Measurements from ENCODE around the gene HSPH1. TPM values are rescaled to one million over a fixed set of nuclear protein-coding genes. Genes with fewer than 3 reads are reported as not detected.
A peak's percentile ranks its signal among the peaks of the same experiment; 100 is the strongest.

The HSPH1 gene
- total RNA-seq, 2 experiments from 2014 or later = 214 TPM

DNA sequence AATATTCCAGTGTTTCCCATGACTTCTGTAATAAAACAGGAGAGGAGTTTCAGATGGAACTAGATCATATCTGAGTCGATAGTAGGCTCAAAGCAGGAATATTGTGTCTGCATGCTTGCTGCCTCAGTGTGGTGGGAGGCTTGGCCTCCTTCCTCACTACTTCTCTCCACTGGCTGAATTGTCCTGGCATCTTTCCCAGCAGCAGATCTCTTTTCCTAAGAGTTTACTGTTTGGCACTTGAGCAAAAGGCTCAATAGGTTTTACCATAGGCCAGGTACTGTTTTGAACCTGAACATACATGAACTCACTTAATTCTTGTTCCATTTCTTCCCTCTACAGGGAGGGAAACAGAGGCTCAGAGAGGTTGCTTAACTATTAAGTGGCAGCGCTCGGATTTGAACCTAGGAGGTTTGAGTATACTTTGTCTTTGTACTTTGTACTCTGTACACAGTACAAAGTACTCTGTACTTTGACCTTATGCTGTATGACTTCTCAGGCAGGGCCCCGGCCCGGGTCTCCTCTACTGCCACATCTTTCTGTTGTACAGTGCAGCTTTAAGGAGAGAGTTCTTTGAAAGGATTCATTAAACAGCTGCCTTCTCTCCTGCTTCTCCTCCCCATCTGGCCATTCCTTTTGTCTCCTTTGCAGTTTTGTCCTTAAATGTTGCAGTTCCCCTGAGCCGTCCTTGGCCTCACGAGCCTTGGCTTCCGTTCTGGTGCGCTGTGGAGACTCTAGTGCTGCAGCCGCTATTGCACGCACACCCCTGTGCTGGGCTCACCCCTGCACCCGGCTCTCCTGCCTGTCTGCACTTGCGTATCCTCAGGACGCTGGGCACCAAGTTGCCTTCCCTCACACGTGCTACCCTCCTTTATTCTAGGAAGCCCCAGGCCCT is 46.2 kb upstream of the HSPH1 start:
- peaks cover 18% of the 10 kb centered on the region for H3K4me1 Mint-ChIP-seq (ENCODE audit: low read depth)
- H3K4me3 Mint-ChIP-seq = no peak overlapping the region
- DNase-seq (no peak), ATAC-seq (no peak)
- ChIA-PET CTCF (no interaction called here), POLR2A (no interaction called here)
- no peaks in the 10 kb centered on the region for H3K27me3 Mint-ChIP-seq
- intact Hi-C loops (cut with micrococcal nuclease) = no loop called here
- no peak overlapping the region for H3K27ac Mint-ChIP-seq
- H3K9me3 Mint-ChIP-seq = no peaks in the 10 kb centered on the region
- H3K36me3 Mint-ChIP-seq (ENCODE audit: low read depth) = no peaks in the 10 kb centered on the region
- TF ChIP-seq, protein P1, sequence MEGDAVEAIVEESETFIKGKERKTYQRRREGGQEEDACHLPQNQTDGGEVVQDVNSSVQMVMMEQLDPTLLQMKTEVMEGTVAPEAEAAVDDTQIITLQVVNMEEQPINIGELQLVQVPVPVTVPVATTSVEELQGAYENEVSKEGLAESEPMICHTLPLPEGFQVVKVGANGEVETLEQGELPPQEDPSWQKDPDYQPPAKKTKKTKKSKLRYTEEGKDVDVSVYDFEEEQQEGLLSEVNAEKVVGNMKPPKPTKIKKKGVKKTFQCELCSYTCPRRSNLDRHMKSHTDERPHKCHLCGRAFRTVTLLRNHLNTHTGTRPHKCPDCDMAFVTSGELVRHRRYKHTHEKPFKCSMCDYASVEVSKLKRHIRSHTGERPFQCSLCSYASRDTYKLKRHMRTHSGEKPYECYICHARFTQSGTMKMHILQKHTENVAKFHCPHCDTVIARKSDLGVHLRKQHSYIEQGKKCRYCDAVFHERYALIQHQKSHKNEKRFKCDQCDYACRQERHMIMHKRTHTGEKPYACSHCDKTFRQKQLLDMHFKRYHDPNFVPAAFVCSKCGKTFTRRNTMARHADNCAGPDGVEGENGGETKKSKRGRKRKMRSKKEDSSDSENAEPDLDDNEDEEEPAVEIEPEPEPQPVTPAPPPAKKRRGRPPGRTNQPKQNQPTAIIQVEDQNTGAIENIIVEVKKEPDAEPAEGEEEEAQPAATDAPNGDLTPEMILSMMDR (IDR thresholded peaks at IDR 0.05) = no peak

DNA sequence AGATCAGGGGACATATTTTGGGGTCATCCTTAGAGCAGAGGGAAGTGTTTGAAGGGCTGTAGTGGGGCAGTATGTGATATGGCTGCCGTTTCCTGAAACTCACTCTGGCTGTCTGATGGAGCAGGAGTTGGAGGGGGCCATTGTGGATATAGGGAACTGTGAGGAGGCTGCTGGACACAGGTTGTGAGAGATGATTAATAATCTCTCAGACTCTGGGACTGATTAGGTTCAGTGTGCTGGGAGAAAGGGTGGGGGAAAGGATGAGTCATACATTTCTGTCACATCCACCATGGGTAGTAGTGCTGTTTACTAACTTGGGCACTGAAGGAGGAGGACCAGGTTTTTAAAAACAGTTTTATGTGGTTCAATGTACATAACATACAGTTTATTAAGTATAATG is 42.9 kb upstream of the HSPH1 start:
- CTCF ChIA-PET = no interaction called here
- intact Hi-C loops (cut with micrococcal nuclease) = loop anchor here (5.0 kb wide), 1 partner anchor 42 kb away; the partner anchor contains the start of gene HSPH1

DNA sequence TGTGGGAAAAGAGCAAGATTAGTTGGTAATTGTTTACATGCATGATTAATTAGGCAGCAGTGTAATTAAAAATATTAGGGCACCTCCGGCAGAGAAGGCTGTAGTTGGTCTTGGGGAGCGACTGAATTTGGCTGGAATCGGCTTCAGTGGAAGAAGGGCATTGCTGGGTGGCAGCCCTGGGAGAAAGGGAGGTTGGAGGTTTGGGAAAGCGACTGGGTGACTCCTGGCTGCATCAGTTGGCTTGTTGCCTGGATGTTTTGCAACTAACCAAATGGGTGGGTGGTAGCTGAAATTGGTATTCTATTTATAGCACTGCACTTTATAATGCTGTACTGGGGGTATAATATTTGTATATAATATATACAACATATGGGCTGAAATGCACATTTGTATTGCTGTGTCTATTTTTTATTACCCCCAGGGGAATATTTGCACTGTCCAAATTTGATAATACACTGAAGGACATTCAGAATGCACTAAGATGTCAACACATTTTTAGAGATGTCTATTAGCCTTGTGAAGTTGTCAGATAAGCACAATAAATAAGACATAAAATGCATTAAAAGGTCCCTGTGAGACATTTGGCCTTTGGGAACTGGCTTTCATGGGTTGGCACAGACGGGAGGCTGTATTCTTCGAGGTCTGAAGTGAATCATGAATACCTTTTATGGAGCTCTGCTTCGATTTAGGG is 39.8 kb upstream of the HSPH1 start:
- no peak for ATAC-seq
- H3K27ac Mint-ChIP-seq = peak overlapping the region; percentile 63
- H3K4me3 Mint-ChIP-seq = peak overlapping the region; percentile 67
- TF ChIP-seq, protein P1 (IDR thresholded peaks at IDR 0.05) = no peak
- no peaks in the 10 kb centered on the region for H3K27me3 Mint-ChIP-seq
- intact Hi-C loops (cut with micrococcal nuclease) = loop anchor here (5.0 kb wide), 1 partner anchor 39 kb away; the partner anchor contains the start of gene HSPH1
- ChIA-PET CTCF (interaction anchor here (1.0 to 3.1 kb wide), 5 partner anchors 9 to 223 kb away, joined by 3 to 13 read pairs (median 5); no protein-coding TSS in a partner anchor), POLR2A (interaction anchor here (1.1 to 1.4 kb wide), 2 partner anchors 8 to 12 kb away, joined by 3 read pairs; no protein-coding TSS in a partner anchor)
- DNase-seq = no peak
- no peaks in the 10 kb centered on the region for H3K36me3 Mint-ChIP-seq (ENCODE audit: low read depth)
- no peaks in the 10 kb centered on the region for H3K9me3 Mint-ChIP-seq
- H3K4me1 Mint-ChIP-seq (ENCODE audit: low read depth) = peaks cover 26% of the 10 kb centered on the region

More for the DNA sequence above, 42.9 kb upstream of the HSPH1 start:
- peaks cover 25% of the 10 kb centered on the region for H3K4me1 Mint-ChIP-seq (ENCODE audit: low read depth)
- DNase-seq (peak; percentile 38), ATAC-seq (peak; percentile 47)
- no peaks in the 10 kb centered on the region for H3K36me3 Mint-ChIP-seq (ENCODE audit: low read depth)
- POLR2A ChIA-PET = no interaction called here
- no peak overlapping the region for H3K4me3 Mint-ChIP-seq
- peak overlapping the region; percentile 78 for H3K27ac Mint-ChIP-seq
- H3K9me3 Mint-ChIP-seq = no peaks in the 10 kb centered on the region
- TF ChIP-seq, protein P1 (IDR thresholded peaks at IDR 0.05) = no peak
- H3K27me3 Mint-ChIP-seq = no peaks in the 10 kb centered on the region

DNA sequence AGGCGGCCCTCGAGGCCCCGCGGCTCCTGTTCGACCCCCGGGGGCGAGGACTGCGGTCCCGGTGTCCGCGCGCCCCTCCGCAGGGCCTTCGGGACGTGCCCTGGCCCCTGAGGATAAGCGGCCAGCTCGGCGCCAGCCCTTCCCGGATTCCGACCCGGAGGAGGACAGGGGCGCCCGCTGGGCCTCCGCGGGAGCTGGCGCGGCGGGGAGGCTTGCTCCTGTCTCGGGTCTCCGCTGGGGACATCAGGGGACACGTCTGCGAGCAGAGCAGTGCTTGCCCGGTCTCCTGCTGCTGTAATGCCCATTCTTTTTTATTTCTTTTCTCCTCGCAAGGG is 38.9 kb upstream of the HSPH1 start:
- POLR2A ChIA-PET = interaction anchor here (1.1 to 1.4 kb wide), 2 partner anchors 9 to 11 kb away, joined by 3 read pairs; no protein-coding TSS in a partner anchor
- ATAC-seq = peak; percentile 6
- CTCF ChIA-PET = interaction anchor here (1.0 to 3.1 kb wide), 9 partner anchors 9 to 224 kb away, joined by 3 to 13 read pairs (median 4); no protein-coding TSS in a partner anchor
- no peaks in the 10 kb centered on the region for H3K36me3 Mint-ChIP-seq (ENCODE audit: low read depth)
- no peaks in the 10 kb centered on the region for H3K9me3 Mint-ChIP-seq
- intact Hi-C loops (cut with micrococcal nuclease) = loop anchor here (5.0 kb wide), 1 partner anchor 38 kb away; the partner anchor contains the start of gene HSPH1
- peak overlapping the region; percentile 67 for H3K4me3 Mint-ChIP-seq
- DNase-seq = peak; percentile 39
- H3K27ac Mint-ChIP-seq = peak overlapping the region; percentile 63
- H3K4me1 Mint-ChIP-seq (ENCODE audit: low read depth) = peaks cover 26% of the 10 kb centered on the region
- TF ChIP-seq, protein P1 (IDR thresholded peaks at IDR 0.05) = no peak
- no peaks in the 10 kb centered on the region for H3K27me3 Mint-ChIP-seq

Data from activated CD8-positive, alpha-beta T cell treated with anti-CD3 and anti-CD28 coated beads for 36 hours (primary cell).